HFFc6 (cell line): ENCODE measurements around the gene ATP2B3. TPM values are rescaled to one million over a fixed set of nuclear protein-coding genes. Genes with fewer than 3 reads are reported as not detected.

Experiments used
- DNase-seq: peaks from one replicate; pipeline ENCODE4 v3.0.0-alpha.2; 2018
- H3K27ac Mint-ChIP-seq: 2 replicates; pipeline ENCODE4 v1.8.0; 2020; ENCODE audit warnings: mild to moderate bottlenecking, mixed read lengths
- H3K27me3 Mint-ChIP-seq: 2 replicates; pipeline ENCODE4 v1.8.0; 2021; ENCODE audit warnings: mild to moderate bottlenecking, moderate library complexity, mixed read lengths; ENCODE audit not compliant: insufficient read depth
- H3K36me3 Mint-ChIP-seq: 2 replicates; pipeline ENCODE4 v1.8.0; 2021; ENCODE audit warnings: low read depth, mixed read lengths
- H3K4me1 Mint-ChIP-seq: 2 replicates; pipeline ENCODE4 v1.8.0; 2020; ENCODE audit warnings: low read depth, mixed read lengths
- H3K4me3 Mint-ChIP-seq: 2 replicates; pipeline ENCODE4 v1.8.0; 2020; ENCODE audit warnings: mild to moderate bottlenecking, moderate library complexity, mixed read lengths
- H3K9me3 Mint-ChIP-seq: 2 replicates; pipeline ENCODE4 v1.8.0; 2020; ENCODE audit warnings: mild to moderate bottlenecking, mixed read lengths
- CTCF ChIP-seq: fragments of 200-600 bp; sonication (generic); IDR thresholded peaks from 2 replicates; pipeline ENCODE4 v1.5.0; 2021; ENCODE audit warnings: antibody characterized with exemption, mild to moderate bottlenecking
- total RNA-seq, 6 experiments: library from RNA; stranded (reverse); fragmentation: NEBNext Ultra II Directional; extraction: Animal tissue kit (Norgen Biotek cat#: 25700); gene quantifications; 2 replicates in 1 of 6; 3 replicates in 5 of 6; pipeline ENCODE4 v1.2.3, GENCODE V29; 2021

The ATP2B3 gene
- total RNA-seq, 6 experiments from 2014 or later, result not detected

GRCh38 chrX:153609917-153610835, 92.7 kb downstream of the ATP2B3 start:
- Mint-ChIP-seq H3K4me3 (peak overlapping the region; percentile 73), H3K9me3 (no peaks in the 10 kb centered on the region), H3K4me1 (peaks cover 13% of the 10 kb centered on the region), H3K36me3 (no peaks in the 10 kb centered on the region), H3K27me3 (peaks cover 8% of the 10 kb centered on the region), H3K27ac (no peak overlapping the region)
- peak; percentile 52 for DNase-seq
- peak; percentile 86 for TF ChIP-seq CTCF

- TF ChIP-seq CTCF, result no peak
- peak overlapping the region; percentile 73; the same call in 1 of the 2 replicates for H3K4me3 Mint-ChIP-seq
- no peak overlapping the region for H3K27ac Mint-ChIP-seq
- DNase-seq, result no peak
- H3K4me1 Mint-ChIP-seq, result peaks cover 13% of the 10 kb centered on the region
- H3K27me3 Mint-ChIP-seq, result peaks cover 9% of the 10 kb centered on the region
- H3K36me3 Mint-ChIP-seq, result no peaks in the 10 kb centered on the region
- H3K9me3 Mint-ChIP-seq, result no peaks in the 10 kb centered on the region
These were observed 93.4 kb downstream of the ATP2B3 start for GRCh38 chrX:153610836-153611213.

- H3K9me3 Mint-ChIP-seq, result no peaks in the 10 kb centered on the region
- H3K4me1 Mint-ChIP-seq, result peaks cover 13% of the 10 kb centered on the region
- H3K4me3 Mint-ChIP-seq, result no peak overlapping the region
- H3K36me3 Mint-ChIP-seq, result no peaks in the 10 kb centered on the region
- TF ChIP-seq CTCF, result no peak
- H3K27me3 Mint-ChIP-seq, result peaks cover 9% of the 10 kb centered on the region
- DNase-seq, result no peak
- no peak overlapping the region for H3K27ac Mint-ChIP-seq
These were observed 94.1 kb downstream of the ATP2B3 start for GRCh38 chrX:153611298-153612095.

- no peak for TF ChIP-seq CTCF
- Mint-ChIP-seq H3K36me3 (no peaks in the 10 kb centered on the region), H3K27ac (no peak overlapping the region), H3K9me3 (no peaks in the 10 kb centered on the region), H3K4me3 (no peak overlapping the region), H3K27me3 (peaks cover 11% of the 10 kb centered on the region), H3K4me1 (peaks cover 13% of the 10 kb centered on the region)
- no peak for DNase-seq
These were observed 95.0 kb downstream of the ATP2B3 start for GRCh38 chrX:153612413-153612812.

- H3K27me3 Mint-ChIP-seq, result peaks cover 23% of the 10 kb centered on the region
- no peaks in the 10 kb centered on the region for H3K9me3 Mint-ChIP-seq
- H3K4me1 Mint-ChIP-seq, result no peaks in the 10 kb centered on the region; the same call in 1 of the 2 replicates
- DNase-seq, result no peak
- H3K27ac Mint-ChIP-seq, result no peak overlapping the region
- H3K4me3 Mint-ChIP-seq, result no peak overlapping the region
- no peak for TF ChIP-seq CTCF
- H3K36me3 Mint-ChIP-seq, result no peaks in the 10 kb centered on the region
These were observed 97.4 kb downstream of the ATP2B3 start for GRCh38 chrX:153614818-153615217.
